ENCODE results near the gene MRPL43.

The MRPL43 gene

GRCh38 chr10:100962351-100963080 is 24.8 kb downstream of the MRPL43 start:
- DNase-seq, result no peak

GRCh38 chr10:100960251-100960650 is 27.0 kb downstream of the MRPL43 start:
- DNase-seq, result no peak

- no peak for DNase-seq
Measured at GRCh38 chr10:100948916-100949315, 38.4 kb downstream of the MRPL43 start.

GRCh38 chr10:100945754-100946153 is 41.5 kb downstream of the MRPL43 start:
- no peak for DNase-seq

GRCh38 chr10:100943508-100943907 is 43.8 kb downstream of the MRPL43 start:
- no peak for DNase-seq

- DNase-seq, result no peak
Measured at GRCh38 chr10:100942229-100942628, 45.1 kb downstream of the MRPL43 start.

- DNase-seq, result no peak
Measured at GRCh38 chr10:100939763-100940344, 47.4 kb downstream of the MRPL43 start.
